Osteoblast (primary cell): ENCODE measurements around the gene ANKRD45. TPM values are rescaled to one million over a fixed set of nuclear protein-coding genes. Genes with fewer than 3 reads are reported as not detected.
"Not testable (repeated sequence)": the region's sequence is repeated elsewhere in the genome, so short reads cannot be mapped to it uniquely, and the experiment has no call there.

Experiments
- DNase-seq: peaks from one replicate; pipeline ENCODE4 v3.0.0; 2011; ENCODE audit warnings: low spot score, mixed read lengths; ENCODE audit not compliant: insufficient read length; ENCODE audit errors: missing footprints
- H2AFZ ChIP-seq: 2 replicates; pipeline ENCODE4 v1.6.0; 2011; ENCODE audit warnings: mild to moderate bottlenecking, low read length
- H3K27ac ChIP-seq: 2 replicates; pipeline ENCODE4 v1.5.1; 2011; ENCODE audit warnings: mild to moderate bottlenecking, low read depth, low read length, moderate library complexity
- H3K27me3 ChIP-seq: 2 replicates; pipeline ENCODE4 v1.6.0; 2012; ENCODE audit warnings: mild to moderate bottlenecking, control low read depth, inconsistent platforms, low read length, moderate library complexity; ENCODE audit not compliant: insufficient read depth
- H3K36me3 ChIP-seq: 2 replicates; pipeline ENCODE4 v1.5.1; 2011; ENCODE audit warnings: mild to moderate bottlenecking, low read length, control low read depth, moderate library complexity; ENCODE audit not compliant: insufficient read depth
- H3K4me1 ChIP-seq: 2 replicates; pipeline ENCODE4 v1.5.1; 2011; ENCODE audit warnings: mild to moderate bottlenecking, low read length, control low read depth, moderate library complexity; ENCODE audit not compliant: insufficient read depth
- H3K4me2 ChIP-seq: 2 replicates; pipeline ENCODE4 v1.6.0; 2011; ENCODE audit warnings: mild to moderate bottlenecking, low read length; ENCODE audit not compliant: insufficient read depth
- H3K4me3 ChIP-seq: fragments of 200-600 bp; sonication (generic); 3 replicates; pipeline ENCODE4 v1.5.1; 2012; ENCODE audit warnings: mild to moderate bottlenecking, low read length, inconsistent platforms; ENCODE audit not compliant: insufficient read depth
- H3K79me2 ChIP-seq: 2 replicates; pipeline ENCODE4 v1.6.0; 2012; ENCODE audit warnings: mild to moderate bottlenecking, low read length, control low read depth, inconsistent platforms; ENCODE audit not compliant: insufficient read depth
- H3K9me3 ChIP-seq: 2 replicates; pipeline ENCODE4 v1.5.1; 2011; ENCODE audit warnings: low read depth, low read length, control low read depth
- H4K20me1 ChIP-seq: 2 replicates; pipeline ENCODE4 v1.6.0; 2012; ENCODE audit warnings: mild to moderate bottlenecking, low read length, control low read depth; ENCODE audit not compliant: insufficient read depth
- CTCF ChIP-seq: IDR thresholded peaks from 2 replicates; pipeline ENCODE4 v1.5.1; 2011; ENCODE audit warnings: mild to moderate bottlenecking, low read depth, low read length, moderate library complexity; ENCODE audit errors: extremely low read depth
- total RNA-seq: library from RNA; depleted of rRNA; stranded (reverse); fragments of >200 nt; gene quantifications from 2 replicates; pipeline ENCODE4 v1.2.3, GENCODE V29; 2012

The ANKRD45 gene
- total RNA-seq, 1 donor = 0.72 TPM

GRCh38 chr1:173639102-173639501 is 30.5 kb downstream of the ANKRD45 start:
- no peak for TF ChIP-seq CTCF
- no peak overlapping the region for H3K4me3 ChIP-seq
- no peaks in the 10 kb centered on the region for H3K36me3 ChIP-seq
- no peaks in the 10 kb centered on the region for H4K20me1 ChIP-seq
- no peak for DNase-seq
- no peaks in the 10 kb centered on the region for H3K9me3 ChIP-seq
- H2AFZ ChIP-seq = no peak overlapping the region
- H3K4me1 ChIP-seq = no peaks in the 10 kb centered on the region
- no peak overlapping the region for H3K4me2 ChIP-seq
- H3K27me3 ChIP-seq = no peaks in the 10 kb centered on the region
- no peaks in the 10 kb centered on the region for H3K79me2 ChIP-seq
- H3K27ac ChIP-seq = no peak overlapping the region

GRCh38 chr1:173638043-173639021 is 31.3 kb downstream of the ANKRD45 start:
- no peak for TF ChIP-seq CTCF
- no peaks in the 10 kb centered on the region for H3K27me3 ChIP-seq
- H2AFZ ChIP-seq = no peak overlapping the region
- no peaks in the 10 kb centered on the region for H3K79me2 ChIP-seq
- H3K4me2 ChIP-seq = no peak overlapping the region
- no peaks in the 10 kb centered on the region for H4K20me1 ChIP-seq
- H3K4me3 ChIP-seq = no peak overlapping the region
- no peak overlapping the region for H3K27ac ChIP-seq
- H3K36me3 ChIP-seq = no peaks in the 10 kb centered on the region
- H3K9me3 ChIP-seq = no peaks in the 10 kb centered on the region
- no peak for DNase-seq
- H3K4me1 ChIP-seq = no peaks in the 10 kb centered on the region

- not testable (repeated sequence) for H3K27ac ChIP-seq, DNase-seq, H4K20me1 ChIP-seq, H2AFZ ChIP-seq, H3K79me2 ChIP-seq, H3K4me1 ChIP-seq, H3K9me3 ChIP-seq, H3K27me3 ChIP-seq, H3K4me2 ChIP-seq, H3K36me3 ChIP-seq, H3K4me3 ChIP-seq
These were observed 32.2 kb downstream of the ANKRD45 start for GRCh38 chr1:173637236-173638042.

- Histone ChIP-seq H3K4me1 (no peaks in the 10 kb centered on the region), H4K20me1 (no peaks in the 10 kb centered on the region), H3K27ac (no peak within 1 kb of the TSS), H2AFZ (no peak within 1 kb of the TSS), H3K9me3 (no peaks in the 10 kb centered on the region), H3K27me3 (no peaks in the 10 kb centered on the region), H3K79me2 (no peaks in the 10 kb centered on the region), H3K4me3 (no peak within 1 kb of the TSS), H3K4me2 (no peak within 1 kb of the TSS), H3K36me3 (no peaks in the 10 kb centered on the region)
- no peak for TF ChIP-seq CTCF
- no peak for DNase-seq
These were observed 34.5 kb downstream of the ANKRD45 start, which contains the start of gene TEX50 for GRCh38 chr1:173635116-173635515. Gene TEX50 (plus strand): TSS chr1:173635338. CDS start chr1:173635522, 184 bp downstream.
